NCI-H774 (cell line): ENCODE measurements around the gene C1QTNF4.
A peak's percentile ranks its signal among the peaks of the same experiment; 100 is the strongest.
"Not testable (repeated sequence)": the region's sequence is repeated elsewhere in the genome, so short reads cannot be mapped to it uniquely, and the experiment has no call there.

Experiments used
- DNase-seq: peaks from one replicate; lab custom pipeline; 2025; lab: John Stamatoyannopoulos, UW

C1QTNF4 gene

DNA sequence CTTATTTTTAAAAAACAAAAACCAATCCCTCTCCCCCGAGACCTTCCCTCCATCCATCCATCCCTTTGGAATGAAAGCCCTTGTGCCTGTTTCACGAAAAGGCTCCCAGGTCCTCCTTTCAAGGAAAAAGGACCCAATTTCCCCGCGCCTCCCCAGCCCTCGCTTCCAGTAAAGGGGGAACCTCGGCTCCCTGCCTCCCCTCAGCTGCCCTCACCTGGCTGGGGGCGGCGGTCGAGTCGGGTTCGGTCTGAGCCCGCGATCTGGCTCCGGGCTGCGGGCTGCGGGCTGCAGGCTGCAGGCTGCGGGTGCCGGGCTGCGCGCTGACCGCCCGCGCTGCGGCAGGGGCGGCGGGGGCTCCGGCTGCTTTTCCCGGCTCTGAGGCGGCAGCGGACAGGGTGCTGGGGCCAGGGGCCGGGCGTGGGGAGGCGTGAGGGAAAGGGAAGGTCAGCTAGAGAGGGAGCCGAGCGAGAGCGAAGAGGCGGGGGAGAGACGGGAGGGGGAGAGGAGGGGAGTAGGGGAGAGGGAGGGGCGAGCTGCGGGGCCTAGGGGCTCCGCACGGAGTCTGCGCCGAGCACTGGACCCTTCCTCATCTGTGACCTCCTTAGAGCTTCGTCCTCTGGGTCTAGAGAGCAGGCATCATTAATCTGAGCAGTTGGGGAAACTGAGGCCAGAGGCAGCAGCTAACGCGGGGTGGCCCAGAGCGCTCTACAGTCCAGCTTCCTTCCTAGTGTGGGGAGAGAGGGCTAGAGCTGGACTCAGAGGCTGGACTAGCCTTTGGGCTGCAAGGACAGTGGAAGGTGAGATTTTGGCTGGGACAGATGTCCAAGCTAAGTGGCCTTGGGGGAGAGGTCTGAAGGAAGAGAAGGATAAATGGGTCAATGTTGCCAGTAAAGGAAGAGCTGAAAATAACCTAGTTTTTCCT, at the start of gene C1QTNF4:
Gene C1QTNF4, minus strand, starts transcription at position 478 of the 922 bp plus-strand sequence. CDS start 3,601 bp downstream, outside the sequence.
- no peak for DNase-seq

DNA sequence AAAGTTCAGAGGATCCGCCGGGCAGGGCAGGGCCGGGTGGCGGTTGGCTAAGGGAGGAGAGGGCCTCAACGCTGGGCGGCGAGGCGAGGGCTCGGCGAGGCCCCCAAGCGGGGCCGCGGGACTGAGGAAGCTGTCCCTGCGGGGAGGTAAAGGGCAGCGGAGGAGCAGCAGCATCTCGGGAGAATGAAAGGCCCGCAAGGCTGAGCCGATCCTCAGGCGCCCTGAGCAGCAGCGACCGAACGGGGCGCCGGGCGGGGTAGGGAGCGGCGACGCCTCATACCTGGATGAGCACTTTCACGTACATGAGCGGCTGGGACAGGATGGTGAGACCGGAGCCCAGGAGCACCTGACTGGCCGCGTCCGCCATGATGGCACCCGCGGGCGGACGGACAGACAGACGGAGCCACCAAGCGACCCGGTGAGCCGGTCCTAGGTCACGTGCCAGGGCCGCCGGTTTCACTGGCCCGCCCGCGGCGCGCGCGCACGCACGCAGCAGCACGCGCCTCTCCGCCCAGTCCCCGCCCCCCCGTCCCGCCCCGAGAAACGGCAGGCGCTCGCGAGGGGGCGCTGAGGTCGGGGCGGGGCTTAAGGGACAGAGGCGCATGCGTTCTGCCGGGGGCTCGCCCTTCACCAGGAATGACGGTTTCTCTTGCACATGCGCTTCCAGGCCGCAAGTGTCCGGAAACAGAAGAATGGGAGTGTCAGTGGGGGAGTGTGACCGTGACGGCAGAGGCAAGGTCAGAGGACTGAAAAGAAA, 48.1 kb upstream of the C1QTNF4 start, which contains the start of gene MTCH2:
Gene MTCH2, minus strand, starts transcription at position 461 of the 757 bp plus-strand sequence. Its CDS starts 94 bp downstream, at position 367.
- DNase-seq = peak; percentile 95

DNA sequence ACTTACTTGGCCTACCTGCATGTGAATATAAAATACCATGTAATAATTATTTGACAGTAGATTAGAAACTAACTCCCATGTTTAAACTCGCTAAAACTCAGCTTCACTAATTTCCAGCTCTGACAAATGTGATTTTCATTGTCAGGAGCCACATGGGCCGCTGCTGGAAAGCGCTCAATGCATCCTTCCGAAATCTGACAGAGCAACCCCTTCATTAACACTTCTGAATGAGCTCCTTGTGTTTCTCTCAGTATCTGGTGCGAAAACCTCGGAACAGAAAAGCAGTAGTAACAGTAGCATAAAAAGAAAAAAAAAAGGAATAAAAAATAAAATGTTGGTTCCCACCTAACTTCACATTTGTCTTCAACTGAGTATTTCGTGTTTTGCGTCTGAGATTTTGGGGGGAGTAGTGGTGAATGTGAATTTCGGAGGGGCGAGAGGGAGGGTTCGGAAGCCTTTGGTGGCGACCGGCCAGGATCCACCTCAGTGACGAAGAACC, 47.4 kb upstream of the C1QTNF4 start:
- no peak for DNase-seq

DNA sequence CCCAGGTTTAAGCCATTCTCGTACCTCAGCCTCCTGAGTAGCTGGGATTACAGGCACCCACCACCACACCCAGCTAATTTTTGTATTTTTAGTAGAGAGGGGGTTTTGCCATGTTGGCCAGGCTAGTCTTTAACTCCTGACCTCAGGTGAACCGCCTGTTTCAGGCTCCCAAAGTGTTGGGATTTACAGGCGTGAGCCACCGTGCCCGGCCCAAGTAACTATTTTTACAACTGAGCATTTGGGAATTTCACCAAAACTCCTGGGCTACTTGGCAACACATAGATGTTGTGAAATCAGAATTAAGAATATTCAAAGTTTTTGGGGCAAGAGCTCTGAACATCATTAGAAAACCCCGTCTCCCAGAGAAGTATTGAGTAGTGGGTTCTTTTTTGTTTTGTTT, 46.3 kb upstream of the C1QTNF4 start:
- DNase-seq = not testable (repeated sequence)

DNA sequence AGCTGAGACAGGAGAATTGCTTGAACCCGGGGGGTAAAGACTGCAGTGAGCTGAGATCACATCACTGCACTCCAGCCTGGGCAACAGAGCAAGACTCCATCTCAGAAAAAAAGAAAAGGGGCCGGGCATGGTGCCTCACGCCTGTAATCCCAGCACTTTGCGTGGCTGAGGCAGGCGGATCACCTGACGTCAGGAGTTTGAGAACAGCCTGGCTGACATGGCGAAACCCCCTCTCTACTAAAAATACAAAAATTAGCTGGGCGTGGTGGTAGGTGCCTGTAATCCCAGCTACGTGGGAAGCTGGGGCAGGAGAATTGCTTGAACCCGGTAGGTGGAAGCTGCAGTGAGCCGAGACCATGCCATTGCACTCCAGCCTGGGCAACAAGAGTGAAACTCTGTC, 42.1 kb upstream of the C1QTNF4 start:
- DNase-seq = not testable (repeated sequence)

DNA sequence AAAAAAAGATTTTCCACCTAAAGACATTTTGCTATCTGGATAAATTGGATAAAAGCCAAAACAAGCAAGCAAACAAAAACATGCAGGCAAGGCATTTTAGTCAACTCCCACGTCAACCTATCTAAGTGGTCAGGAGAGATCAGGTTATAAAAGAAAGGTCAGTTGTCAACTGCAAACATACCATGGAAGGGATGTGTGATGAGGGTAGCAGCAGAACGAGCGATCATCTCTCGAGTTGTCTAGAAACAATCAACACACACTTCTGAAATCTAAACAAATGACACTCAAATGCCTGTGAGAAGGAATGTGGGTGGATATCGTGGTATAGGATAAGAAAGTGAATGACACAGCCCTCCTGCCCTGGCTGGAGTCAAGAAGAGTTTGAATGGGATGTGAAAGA, 37.3 kb upstream of the C1QTNF4 start:
- no peak for DNase-seq

DNA sequence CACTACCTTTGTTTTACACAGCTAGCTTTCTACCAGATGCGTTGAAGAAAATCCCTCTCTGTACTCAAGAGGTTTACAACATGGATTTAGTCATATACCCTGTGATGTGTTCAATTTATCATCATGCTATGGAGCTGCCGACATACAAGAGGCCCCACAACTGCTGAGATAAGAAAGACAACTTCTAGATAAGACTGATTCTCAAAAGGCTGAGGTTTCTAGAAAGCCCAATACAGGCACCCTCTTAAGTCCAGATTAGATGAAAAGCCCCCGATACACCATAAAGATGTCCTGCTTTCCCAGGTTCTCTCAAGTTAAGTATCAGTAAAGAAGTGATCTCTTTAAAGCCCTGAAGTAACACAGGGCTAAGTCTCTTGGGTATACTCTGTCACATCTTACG, 33.8 kb upstream of the C1QTNF4 start:
- no peak for DNase-seq

DNA sequence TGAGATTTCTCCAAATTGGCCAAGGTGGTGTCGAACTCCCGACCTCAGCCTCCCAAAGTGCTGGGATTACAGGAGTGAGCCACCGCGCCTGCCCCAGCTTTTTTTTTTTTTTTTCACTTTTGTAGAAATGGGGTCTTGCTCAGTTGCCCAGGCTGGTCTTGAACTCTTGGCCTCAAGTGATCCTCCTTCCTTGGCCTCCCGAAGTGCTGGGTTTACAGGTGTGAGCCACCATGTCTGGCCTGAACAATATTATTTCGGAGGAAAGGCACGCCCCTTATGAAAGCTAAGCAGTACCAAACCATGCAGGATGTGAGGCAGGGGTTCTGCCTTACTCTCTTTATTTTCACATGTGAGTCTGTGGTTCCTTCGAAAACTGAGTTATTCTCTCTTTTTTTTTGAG, 32.0 kb upstream of the C1QTNF4 start:
- DNase-seq = no peak

DNA sequence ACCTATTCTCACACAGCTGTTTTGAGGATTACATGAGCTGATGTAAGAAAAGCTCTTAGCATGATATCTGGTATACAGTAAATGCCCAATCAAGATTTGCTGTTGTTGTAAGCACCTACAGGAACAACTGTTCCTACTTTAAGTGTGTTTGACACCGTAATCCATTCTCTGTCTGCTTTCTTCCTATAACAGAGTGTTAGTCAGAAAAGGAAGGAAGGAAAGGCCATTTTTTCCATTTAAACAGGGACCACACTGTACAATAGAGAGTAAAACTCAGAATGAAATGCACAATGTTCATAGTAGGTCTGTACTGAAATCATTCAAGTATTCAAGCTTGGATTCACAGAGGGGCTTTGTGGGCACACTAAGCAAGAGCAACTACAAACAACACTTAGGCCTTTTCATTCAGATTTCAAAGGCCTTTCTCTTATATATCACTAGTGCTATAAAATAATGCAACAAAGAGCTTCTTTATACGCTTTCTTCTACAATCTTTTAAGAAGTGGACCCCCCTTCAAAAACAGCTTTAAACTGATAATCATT, 26.7 kb upstream of the C1QTNF4 start:
- no peak for DNase-seq

DNA sequence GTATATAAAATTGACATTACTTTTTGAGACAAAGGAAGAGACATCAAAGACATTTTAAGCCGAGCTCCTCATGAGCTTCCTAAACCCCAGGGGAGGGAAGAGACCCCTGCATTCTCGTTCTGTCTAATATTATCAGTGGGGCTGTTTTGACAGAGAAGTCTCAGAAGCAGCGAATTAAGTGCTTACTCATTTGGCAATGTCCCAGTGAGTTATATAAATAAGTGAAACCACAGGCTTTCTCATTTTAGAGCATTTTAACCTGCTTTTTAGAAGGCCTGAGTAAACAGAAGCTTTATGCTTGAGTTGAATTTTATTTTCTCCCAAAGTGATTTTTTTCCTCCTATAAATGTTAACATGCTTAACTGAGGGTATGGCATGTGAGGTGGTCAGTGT, 23.2 kb upstream of the C1QTNF4 start:
- DNase-seq = no peak

DNA sequence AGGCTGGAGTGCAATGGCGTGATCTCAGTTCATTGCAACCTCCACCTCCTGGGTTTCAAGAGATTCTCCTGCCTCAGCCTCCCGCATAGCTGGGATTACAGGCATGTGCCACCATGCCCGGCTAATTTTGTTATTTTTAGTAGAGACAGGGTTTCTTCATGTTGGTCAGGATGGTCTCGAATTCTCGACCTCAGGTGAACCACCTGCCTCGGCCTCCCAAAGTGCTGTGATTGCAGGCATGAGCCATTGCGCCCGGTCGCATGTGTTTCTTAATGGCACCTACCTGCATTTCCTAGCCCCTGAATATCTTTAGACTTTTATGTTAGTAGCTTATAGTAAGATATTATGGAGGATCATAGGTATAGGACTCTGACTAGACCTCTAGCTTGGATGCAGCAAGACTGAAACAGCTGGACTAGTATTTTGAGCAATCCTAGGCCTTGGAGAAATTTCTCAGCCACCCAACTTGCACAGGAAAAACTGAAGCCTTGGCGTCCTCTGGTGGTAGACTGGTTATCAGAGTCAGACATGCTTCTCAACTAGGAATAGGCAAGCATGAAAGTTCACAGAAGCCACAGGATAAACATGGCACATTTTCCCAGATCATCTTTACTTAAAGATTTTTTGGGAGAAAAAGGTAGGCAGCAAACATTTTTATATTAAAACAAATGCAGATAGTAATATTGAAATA, 22.7 kb upstream of the C1QTNF4 start:
- DNase-seq = peak; percentile 1

DNA sequence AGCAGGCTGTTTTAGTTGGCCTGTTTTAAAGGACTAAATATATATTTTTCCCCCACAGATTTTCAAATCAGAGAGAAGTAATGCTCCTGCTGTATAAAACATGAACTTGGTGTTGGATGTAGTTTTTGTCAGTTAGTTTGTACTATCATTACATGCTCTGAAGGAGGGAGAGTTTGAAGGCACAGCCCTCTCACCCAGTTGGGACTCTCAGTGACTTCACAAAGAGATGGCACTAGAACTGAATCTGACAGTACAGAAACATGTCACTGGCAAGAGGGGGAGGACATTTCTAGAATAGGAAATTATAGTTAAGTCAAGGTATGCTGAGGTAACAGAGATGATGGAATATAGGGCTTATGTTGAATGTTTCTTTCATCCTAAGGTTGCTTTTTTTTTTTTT, 21.0 kb upstream of the C1QTNF4 start:
- no peak for DNase-seq

DNA sequence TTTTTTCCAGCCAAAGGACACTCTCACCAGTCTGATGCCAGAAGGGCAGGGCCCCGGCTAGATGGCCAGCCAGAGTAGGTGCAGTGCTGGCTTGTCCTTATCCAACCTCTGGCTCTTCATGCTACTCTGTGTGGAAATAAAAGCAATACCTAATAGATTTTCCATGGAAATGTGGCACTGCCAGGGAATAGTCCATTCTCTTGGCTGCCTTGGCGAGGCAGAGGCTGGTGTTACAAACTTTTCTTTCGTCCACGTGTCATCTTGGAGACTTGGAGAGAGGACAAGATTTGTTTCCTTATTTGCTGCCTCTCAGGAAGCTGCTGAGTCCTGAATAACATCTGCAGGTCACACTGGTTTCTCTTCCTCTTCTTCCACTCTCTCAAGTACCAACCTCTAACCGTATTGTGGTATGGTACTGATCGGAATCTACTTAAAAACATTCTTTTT, 17.2 kb upstream of the C1QTNF4 start:
- no peak for DNase-seq

DNA sequence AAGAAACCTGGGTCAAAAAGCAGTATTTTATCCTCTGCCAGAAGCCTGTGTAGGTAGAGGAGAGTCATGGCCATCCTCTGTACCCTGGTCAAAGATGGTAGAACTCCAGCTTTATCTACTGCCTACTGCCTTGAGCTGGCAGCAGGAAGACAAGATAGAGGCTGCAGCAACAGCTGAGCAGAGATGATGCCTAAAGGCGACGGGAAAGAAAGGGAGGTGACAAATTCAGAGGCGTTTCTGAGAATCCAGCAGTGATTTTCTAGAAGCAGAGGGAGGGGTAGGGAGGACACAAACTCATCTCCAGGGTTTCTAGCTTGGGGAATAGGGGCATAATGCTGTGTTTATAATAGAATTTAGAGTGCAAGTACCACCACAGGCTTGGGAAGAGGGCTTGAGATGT, 15.5 kb upstream of the C1QTNF4 start:
- DNase-seq = no peak

DNA sequence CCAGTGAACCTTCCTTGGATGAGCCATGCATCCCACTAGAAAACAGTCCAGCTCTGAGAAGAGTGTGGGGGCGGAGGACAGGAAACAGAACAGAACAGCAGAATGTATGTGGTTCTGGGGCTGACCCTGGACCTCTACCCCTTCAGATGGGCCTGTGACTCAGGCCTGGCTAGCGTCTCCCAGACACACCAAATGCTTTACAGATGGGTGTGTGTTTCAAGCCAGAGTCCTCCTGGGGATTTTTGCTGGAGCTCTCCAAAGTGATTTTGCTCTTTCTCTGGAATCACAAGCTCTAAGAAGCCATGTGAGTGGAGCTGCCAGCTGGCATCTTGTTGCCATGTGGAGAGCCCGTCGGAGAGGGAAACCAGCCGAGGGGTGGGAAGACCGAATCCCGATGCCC, 13.2 kb upstream of the C1QTNF4 start:
- DNase-seq = no peak

DNA sequence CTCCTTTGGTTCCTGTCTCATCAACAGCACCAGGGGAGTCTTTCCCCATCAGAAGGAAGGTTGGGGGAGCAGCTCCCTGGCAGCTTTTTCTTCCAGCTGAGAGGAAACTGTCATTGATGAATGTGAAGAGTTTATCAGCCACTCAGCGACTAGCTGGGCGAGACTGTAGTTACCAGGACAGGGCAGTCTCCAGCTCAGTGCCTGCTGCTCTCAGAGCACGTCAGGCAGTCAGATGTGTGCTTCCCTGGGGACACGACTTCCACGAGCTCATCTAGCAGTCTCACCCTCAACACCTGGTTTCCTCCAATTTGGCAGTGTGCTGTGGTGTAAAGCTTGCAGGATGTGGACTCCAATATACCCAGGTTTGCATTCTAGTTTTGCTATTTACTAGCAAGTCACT, 12.5 kb upstream of the C1QTNF4 start:
- DNase-seq = no peak

DNA sequence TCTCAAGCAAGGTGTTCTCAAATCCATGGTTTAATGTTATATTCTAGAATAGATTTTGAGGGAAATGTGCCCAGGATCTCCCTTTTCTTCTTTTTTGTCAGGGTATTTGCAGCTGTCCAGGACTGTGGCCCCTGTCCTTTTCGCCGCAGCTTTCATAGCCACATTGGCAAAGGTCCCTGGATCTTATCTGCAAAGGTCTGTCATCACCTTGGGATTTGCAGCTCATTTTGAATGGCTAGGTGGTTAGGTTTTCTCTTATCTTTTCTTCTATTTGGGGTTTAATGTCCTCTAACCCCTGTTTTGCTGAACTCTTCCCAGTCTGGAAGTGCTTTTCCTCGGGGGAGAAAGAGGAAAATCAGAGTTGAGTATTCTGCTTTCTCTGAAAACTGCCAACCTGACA, 11.7 kb upstream of the C1QTNF4 start:
- DNase-seq = no peak

DNA sequence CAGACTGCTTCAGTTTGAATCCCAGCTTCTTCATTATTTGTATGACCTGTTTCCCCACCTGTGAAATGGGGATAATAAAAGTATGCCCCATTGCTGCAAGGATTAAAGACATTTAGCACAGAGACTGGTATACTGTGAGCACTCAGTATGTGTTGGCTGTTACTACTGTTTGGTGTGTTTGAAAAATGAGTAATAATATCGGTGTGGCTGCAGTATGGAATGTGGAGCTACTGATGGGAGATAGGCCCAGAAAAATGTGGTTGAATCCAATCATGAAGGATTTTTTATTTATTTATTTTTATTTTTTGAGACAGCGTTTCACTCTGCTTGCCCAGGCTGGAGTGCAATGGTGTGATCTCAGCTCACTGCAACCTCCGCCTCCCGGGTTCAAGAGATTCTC, 9.1 kb upstream of the C1QTNF4 start:
- no peak for DNase-seq

DNA sequence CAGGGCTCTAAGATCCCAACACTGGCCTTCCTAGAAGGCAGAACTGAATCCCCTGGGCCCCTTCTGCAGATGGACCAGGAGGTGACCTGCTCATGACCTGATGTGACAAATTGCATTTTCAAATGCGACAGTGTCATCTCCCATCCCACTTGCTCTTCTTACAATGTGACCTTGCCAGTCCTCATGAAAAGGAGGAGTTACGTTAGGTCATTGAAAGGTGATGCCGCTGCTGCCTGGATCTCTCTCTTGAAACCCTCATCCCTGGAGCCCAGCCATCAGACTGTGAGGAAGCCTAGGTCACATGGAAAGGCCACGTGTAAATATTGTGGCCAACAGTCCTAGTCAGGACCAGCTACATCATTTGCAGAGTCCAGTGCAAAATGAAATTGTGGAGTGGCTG, 5.7 kb upstream of the C1QTNF4 start:
- no peak for DNase-seq

DNA sequence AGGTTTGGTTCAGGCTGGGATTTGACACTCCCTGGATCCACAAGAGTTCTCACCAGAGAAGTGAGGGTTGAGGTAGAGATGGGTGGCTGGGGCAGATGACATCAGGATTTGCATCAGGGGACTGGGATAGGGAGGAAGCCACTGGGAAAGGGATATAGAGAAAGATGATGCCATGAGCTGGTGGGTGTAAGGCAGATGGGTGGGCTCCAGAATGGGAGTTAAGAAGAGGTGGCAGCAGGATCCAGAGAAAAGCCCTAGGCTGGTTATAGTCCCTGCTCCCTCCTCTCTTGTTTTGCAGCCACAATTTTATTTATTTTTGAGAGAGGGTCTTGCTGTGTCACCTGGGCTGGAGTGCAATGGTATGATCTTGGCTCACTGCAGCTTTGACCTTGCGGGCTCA, 1.8 kb upstream of the C1QTNF4 start:
- no peak for DNase-seq

DNA sequence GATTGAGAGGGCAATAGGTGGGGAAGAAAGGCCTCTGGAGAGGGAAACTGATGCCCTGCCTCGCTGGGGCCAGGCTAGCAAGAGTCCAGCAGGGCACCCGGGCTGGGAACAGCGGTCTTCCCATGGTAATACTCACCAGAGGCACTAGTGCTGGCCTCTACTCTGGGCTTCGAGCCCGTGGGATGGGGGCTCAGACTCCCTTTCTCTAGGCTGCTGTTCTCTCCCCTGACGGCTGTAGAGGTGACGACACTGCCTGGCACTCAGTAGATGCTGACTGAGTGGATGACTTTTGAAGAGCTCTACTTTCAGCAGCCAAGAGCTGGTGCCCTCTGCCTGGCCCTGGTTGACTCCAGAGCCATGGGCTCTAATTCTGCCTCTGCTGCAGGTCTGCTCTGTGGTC, 818 bp upstream of the C1QTNF4 start:
- DNase-seq = no peak

DNA sequence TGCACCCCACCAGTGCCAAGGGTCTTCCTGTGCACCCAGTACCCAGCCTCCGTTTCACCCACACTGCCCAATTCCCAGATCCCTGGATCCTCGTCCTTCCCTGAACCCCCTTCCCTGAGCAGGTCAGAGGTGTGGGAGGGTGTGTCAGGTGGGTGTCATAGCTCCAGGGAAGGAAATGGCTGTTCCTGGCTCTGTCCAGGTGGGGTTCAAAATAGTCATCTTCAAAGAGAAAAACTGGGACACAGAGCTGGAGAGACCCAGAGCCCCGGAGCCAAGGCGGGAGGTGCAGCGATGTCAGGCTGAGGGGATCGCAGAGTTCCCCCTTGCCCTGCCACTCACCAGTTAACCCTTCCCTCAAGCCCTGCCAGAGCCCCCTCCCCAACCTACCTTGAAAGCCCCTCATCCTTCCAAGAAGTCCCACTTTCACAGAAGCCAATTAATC, 698 bp downstream of the C1QTNF4 start:
- no peak for DNase-seq
